Smooth muscle cell of the brain vasculature (primary cell): ENCODE results near the gene KLK14.

Source experiments
- DNase-seq: peaks from one replicate; pipeline ENCODE4 v3.0.0-alpha.2; 2012; ENCODE audit warnings: low read depth, low spot score

The KLK14 gene, protein sequence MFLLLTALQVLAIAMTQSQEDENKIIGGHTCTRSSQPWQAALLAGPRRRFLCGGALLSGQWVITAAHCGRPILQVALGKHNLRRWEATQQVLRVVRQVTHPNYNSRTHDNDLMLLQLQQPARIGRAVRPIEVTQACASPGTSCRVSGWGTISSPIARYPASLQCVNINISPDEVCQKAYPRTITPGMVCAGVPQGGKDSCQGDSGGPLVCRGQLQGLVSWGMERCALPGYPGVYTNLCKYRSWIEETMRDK

DNA sequence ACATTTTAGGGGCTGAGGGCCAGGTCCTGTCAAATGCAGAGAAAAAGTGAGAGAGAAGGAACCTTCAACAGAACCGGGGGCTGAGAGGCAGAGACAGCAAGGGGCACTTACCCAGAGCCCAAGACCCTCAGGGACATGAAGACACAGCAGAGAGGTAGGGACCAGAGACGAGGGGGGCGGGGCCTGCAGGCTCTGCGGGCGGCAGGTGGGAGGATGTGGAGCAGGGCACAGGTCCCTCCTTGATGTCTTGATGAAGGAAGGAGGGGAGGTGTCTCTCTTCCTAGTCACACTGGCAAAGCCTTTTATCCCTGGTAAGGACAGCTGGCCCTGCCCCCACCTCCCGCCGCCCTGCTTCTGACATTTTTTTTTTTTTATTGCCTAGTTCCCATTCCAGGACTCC, at the start of gene KLK14:
TSS of gene KLK14 (minus strand) at position 277 of the 400 bp plus-strand sequence. CDS start at position 4, 273 bp downstream.
- DNase-seq, result no peak

GRCh38 chr19:51131780-51132680, 49.3 kb upstream of the KLK14 start:
- no peak for DNase-seq

DNA sequence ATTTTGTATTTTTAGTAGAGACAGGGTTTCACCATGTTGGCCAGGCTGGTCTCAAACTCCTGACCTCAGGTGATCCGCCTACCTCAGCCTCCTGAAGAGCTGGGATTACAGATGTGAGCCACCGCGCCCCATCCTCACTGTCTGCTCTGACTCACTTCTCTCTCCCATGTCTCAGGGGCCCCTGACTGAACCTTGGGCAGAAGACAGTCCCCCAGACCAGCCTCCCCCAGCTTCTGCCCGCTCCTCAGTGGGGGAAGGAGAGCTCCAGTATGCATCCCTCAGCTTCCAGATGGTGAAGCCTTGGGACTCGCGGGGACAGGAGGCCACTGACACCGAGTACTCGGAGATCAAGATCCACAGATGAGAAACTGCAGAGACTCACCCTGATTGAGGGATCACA, 47.0 kb upstream of the KLK14 start:
- no peak for DNase-seq

GRCh38 chr19:51128227-51128626, 45.5 kb upstream of the KLK14 start:
- DNase-seq, result no peak

DNA sequence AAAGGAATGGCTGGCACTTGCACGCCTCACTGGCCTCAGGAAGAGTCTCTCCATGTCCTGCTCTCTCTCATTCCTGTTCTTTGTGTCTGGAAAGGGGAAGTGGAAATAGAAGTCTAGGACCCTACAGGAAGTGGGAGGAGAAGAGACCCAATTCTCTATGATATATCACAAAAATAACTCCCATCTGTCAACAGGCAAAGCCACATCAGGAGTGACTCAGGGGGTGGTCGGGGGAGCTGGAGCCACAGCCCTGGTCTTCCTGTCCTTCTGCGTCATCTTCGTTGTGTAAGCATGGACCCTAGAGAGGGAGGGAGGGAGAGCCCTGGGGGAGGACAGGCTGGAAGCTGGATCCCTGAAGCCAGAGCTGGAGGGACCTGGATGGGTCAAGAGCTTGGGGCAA, 45.1 kb upstream of the KLK14 start:
- no peak for DNase-seq

GRCh38 chr19:51127032-51127431, 44.3 kb upstream of the KLK14 start:
- no peak for DNase-seq

DNA sequence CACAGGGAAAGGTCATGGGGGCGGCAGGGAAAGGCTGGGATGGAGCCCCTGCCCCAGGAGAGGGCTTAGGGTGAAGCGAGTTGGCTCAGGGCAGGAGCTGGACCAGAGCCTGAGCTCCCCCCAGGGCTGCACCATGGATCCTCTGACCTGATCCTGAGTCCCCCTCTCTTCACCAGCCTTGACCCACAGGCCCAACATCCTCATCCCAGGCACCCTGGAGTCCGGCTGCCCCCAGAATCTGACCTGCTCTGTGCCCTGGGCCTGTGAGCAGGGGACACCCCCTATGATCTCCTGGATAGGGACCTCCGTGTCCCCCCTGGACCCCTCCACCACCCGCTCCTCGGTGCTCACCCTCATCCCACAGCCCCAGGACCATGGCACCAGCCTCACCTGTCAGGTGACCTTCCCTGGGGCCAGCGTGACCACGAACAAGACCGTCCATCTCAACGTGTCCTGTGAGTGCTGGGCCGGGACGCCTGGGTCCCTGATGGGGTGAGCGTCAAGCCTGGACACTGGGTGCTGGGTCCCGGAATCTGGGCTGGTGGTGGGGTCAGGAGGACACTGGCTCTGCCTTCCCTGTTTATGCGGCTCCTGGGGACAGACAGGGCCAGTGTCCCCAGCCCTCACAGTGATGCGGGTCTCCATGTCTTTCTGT, 42.9 kb upstream of the KLK14 start:
- DNase-seq, result no peak

GRCh38 chr19:51124729-51125128, 42.0 kb upstream of the KLK14 start, which contains the start of gene SIGLEC9:
TSS of gene SIGLEC9 (plus strand) at chr19:51124906. CDS start at chr19:51124975, 69 bp downstream.
- DNase-seq, result no peak

- no peak for DNase-seq
Observed at GRCh38 chr19:51124216-51124615, 41.5 kb upstream of the KLK14 start.

DNA sequence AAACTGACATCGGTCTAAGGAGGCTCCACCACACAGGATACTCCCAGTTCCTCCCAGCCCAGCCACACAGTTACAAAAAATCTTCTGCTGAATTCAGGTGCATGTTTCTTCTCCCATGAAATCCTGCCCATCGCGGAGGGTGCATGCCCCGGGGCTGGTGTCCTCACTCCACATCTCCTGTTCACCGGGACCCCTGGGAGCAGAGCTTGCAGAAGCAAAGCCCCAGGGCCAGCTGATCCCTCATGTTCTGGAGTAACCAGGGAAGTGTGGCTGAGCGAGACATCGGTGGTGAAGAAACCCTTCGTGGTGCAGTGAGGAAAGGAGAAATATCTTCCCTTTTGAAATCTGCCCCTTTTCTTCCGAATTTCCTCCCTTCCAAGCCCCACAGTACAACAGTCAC, 41.1 kb upstream of the KLK14 start:
- no peak for DNase-seq

- no peak for DNase-seq
Observed at GRCh38 chr19:51123381-51123800, 40.7 kb upstream of the KLK14 start.

GRCh38 chr19:51122112-51122981, 39.7 kb upstream of the KLK14 start:
- no peak for DNase-seq

DNA sequence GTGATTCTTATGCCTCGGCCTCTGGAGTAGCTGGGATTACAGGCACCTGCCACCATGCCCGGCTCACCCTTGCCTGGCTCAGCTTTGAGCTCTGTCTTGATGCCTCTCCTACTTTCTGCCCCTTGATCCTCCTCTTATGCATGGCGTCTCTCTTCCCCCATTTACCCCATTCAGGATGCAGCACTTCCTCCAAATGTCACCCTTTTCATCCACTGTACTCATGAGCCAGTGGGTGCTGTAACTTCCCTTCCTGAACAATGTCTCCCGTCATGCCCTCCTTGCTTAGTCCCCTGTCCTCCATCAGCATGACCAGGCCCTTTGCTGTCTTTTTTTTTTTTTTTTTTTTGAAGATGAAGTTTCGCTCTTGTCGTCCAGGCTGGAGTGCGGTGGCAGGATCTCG, 38.6 kb upstream of the KLK14 start:
- no peak for DNase-seq

GRCh38 chr19:51120160-51120559, 37.5 kb upstream of the KLK14 start:
- no peak for DNase-seq

GRCh38 chr19:51119611-51120010, 36.9 kb upstream of the KLK14 start:
- no peak for DNase-seq

DNA sequence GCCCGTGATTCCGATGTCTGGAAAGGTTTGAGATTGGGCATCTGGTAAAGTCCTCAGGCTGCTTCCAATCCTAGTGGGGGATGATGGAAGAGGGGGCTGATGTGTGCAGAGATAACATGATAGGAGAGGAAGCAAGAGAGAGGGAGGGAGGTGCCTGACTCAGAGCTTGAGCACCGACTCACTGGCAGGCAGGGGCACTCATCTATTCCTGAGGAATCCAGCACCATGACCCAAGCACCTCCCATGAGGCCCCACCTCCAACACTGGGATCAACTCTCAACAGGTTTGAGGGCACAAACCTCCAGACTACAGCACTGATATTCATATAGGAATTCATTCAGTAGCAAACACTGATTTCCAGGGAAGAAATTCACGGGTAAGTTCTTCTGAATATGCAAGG, 36.4 kb upstream of the KLK14 start:
- no peak for DNase-seq

GRCh38 chr19:51116736-51117286, 34.1 kb upstream of the KLK14 start:
- DNase-seq, result no peak

DNA sequence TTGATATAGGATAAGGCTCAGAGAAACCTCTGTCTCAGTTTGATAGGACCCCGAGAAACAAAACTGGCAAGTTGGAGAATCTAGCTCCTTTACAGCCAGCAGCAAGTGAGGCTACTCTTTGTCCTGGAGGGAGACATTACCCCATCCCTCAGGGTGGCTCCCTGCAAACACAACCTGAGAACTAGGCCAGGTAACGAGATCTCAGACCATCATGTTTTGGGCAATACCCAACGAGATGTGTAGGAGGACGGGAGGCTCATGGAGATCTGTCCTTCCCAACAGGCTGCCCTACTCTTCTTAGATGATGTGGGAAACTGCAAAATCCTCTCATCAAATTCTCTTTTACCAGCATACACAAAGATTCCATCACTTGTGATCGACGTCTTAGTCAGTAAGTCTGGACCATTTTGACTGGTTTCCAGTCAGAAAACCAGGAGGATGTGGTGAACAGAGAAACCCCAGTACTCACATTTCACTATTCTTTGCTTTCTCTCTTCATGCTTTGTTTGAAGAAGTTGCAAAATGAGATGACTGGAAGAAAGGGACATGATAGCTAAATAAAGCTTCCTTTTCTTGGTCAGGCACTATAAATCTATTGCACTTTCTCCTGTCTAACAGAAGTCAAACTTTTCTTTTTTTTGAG, 31.5 kb upstream of the KLK14 start:
- DNase-seq, result no peak

- no peak for DNase-seq
Observed at GRCh38 chr19:51111606-51112005, 28.9 kb upstream of the KLK14 start.

DNA sequence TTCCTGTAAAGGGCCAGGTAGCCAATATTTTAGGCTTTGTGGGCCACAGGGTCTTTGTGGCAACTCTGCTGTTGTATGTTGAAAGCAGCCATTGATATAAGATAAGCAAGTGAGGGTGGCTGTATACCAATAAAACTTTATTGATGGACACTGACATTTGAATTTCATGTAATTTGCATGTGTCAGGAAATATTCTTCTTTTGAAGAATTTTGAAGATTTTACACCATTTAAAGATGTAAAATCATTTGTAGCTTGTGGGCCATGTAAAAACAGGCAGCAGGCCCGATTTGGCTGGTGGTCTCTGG, 27.9 kb upstream of the KLK14 start:
- DNase-seq, result no peak

GRCh38 chr19:51108805-51109146, 26.1 kb upstream of the KLK14 start:
- no peak for DNase-seq
